Activated CD8-positive, alpha-beta T cell treated with anti-CD3 and anti-CD28 coated beads, Interleukin-2, amount 10 ng/mL, durations not matched to agents 7 days and 5 days (primary cell): ENCODE measurements around the gene SEC16B. TPM values are rescaled to one million over a fixed set of nuclear protein-coding genes. Genes with fewer than 3 reads are reported as not detected.

Experiments
- ATAC-seq: fragments of 150-1000 bp; cut with Tn5 transposase; one replicate; pipeline ENCODE4 v1.10.0; 2021; ENCODE audit warnings: moderate library complexity
- CTCF ChIA-PET: fragments of 350-600 bp; sonication (Branson Sonifier 250); formaldehyde crosslinking; loops from one replicate; lab custom pipeline; 2021; ENCODE audit warnings: antibody characterized with exemption; lab: Charles Lee
- POLR2A ChIA-PET: fragments of 350-600 bp; sonication (Branson Sonifier 250); formaldehyde crosslinking; loops from one replicate; lab custom pipeline; 2021; ENCODE audit warnings: antibody characterized with exemption; lab: Charles Lee
- DNase-seq: peaks from one replicate; pipeline ENCODE4 v3.0.0-alpha.2; 2020
- H3K27ac Mint-ChIP-seq: one replicate; pipeline ENCODE4 v1.8.0; 2021; ENCODE audit warnings: mild to moderate bottlenecking, mixed read lengths
- H3K27me3 Mint-ChIP-seq: one replicate; pipeline ENCODE4 v1.8.0; 2021; ENCODE audit warnings: low read depth, mixed read lengths
- H3K36me3 Mint-ChIP-seq: one replicate; pipeline ENCODE4 v1.8.0; 2021; ENCODE audit warnings: low read depth, mixed read lengths
- H3K4me1 Mint-ChIP-seq: one replicate; pipeline ENCODE4 v1.8.0; 2021; ENCODE audit warnings: low read depth, mixed read lengths
- H3K4me3 Mint-ChIP-seq: one replicate; pipeline ENCODE4 v1.8.0; 2021; ENCODE audit warnings: mild to moderate bottlenecking, mixed read lengths
- H3K9me3 Mint-ChIP-seq: one replicate; pipeline ENCODE4 v1.8.0; 2022; ENCODE audit warnings: mixed read lengths; ENCODE audit not compliant: insufficient read depth
- total RNA-seq, 2 experiments: library from RNA; stranded (reverse); gene quantifications; one replicate each; pipeline ENCODE4 v1.2.3, GENCODE V29; 2021

Gene SEC16B
- not detected for total RNA-seq

- H3K4me1 Mint-ChIP-seq = no peaks in the 10 kb centered on the region
- ChIA-PET POLR2A (no interaction called here), CTCF (no interaction called here)
- H3K4me3 Mint-ChIP-seq = no peak within 1 kb of the TSS
- H3K9me3 Mint-ChIP-seq = no peaks in the 10 kb centered on the region
- ATAC-seq = no peak
- H3K27me3 Mint-ChIP-seq = no peaks in the 10 kb centered on the region
- no peaks in the 10 kb centered on the region for H3K36me3 Mint-ChIP-seq
- H3K27ac Mint-ChIP-seq = no peak within 1 kb of the TSS
- no peak for DNase-seq
These were observed at the start of gene SEC16B for GRCh38 chr1:177969825-177970371. SEC16B (minus strand) TSS chr1:177970058; CDS start chr1:177967981, 2,077 bp downstream.

GRCh38 chr1:178019622-178020021 lies 49.8 kb upstream of the SEC16B start:
- Mint-ChIP-seq H3K36me3 (no peaks in the 10 kb centered on the region), H3K9me3 (peaks cover 3% of the 10 kb centered on the region), H3K27me3 (no peaks in the 10 kb centered on the region), H3K27ac (no peak overlapping the region), H3K4me1 (no peaks in the 10 kb centered on the region), H3K4me3 (no peak overlapping the region)
- ATAC-seq (no peak), DNase-seq (no peak)
- CTCF ChIA-PET = no interaction called here
- POLR2A ChIA-PET = no interaction called here

GRCh38 chr1:178019208-178019607 lies 49.4 kb upstream of the SEC16B start:
- Mint-ChIP-seq H3K27me3 (no peaks in the 10 kb centered on the region), H3K27ac (no peak overlapping the region), H3K4me3 (no peak overlapping the region), H3K36me3 (no peaks in the 10 kb centered on the region), H3K9me3 (peaks cover 3% of the 10 kb centered on the region), H3K4me1 (no peaks in the 10 kb centered on the region)
- DNase-seq (no peak), ATAC-seq (no peak)
- ChIA-PET CTCF (no interaction called here), POLR2A (no interaction called here)

GRCh38 chr1:178017517-178017916 lies 47.7 kb upstream of the SEC16B start:
- H3K27ac Mint-ChIP-seq = no peak overlapping the region
- ATAC-seq (no peak), DNase-seq (no peak)
- CTCF ChIA-PET = no interaction called here
- H3K36me3 Mint-ChIP-seq = no peaks in the 10 kb centered on the region
- no peaks in the 10 kb centered on the region for H3K4me1 Mint-ChIP-seq
- H3K9me3 Mint-ChIP-seq = peaks cover 3% of the 10 kb centered on the region
- H3K4me3 Mint-ChIP-seq = no peak overlapping the region
- POLR2A ChIA-PET = no interaction called here
- no peaks in the 10 kb centered on the region for H3K27me3 Mint-ChIP-seq

- no peaks in the 10 kb centered on the region for H3K9me3 Mint-ChIP-seq
- no peaks in the 10 kb centered on the region for H3K27me3 Mint-ChIP-seq
- H3K4me3 Mint-ChIP-seq = no peak overlapping the region
- POLR2A ChIA-PET = interaction anchor here (0.6 kb wide), 1 partner anchor 177 kb away, joined by 3 read pairs; no protein-coding TSS in a partner anchor
- H3K36me3 Mint-ChIP-seq = no peaks in the 10 kb centered on the region
- ATAC-seq (no peak), DNase-seq (no peak)
- no peak overlapping the region for H3K27ac Mint-ChIP-seq
- CTCF ChIA-PET = no interaction called here
- no peaks in the 10 kb centered on the region for H3K4me1 Mint-ChIP-seq
These were observed 42.1 kb upstream of the SEC16B start for GRCh38 chr1:178011864-178012503.

- Mint-ChIP-seq H3K4me1 (no peaks in the 10 kb centered on the region), H3K27me3 (no peaks in the 10 kb centered on the region), H3K27ac (no peak overlapping the region), H3K4me3 (no peak overlapping the region), H3K36me3 (no peaks in the 10 kb centered on the region), H3K9me3 (no peaks in the 10 kb centered on the region)
- ChIA-PET CTCF (no interaction called here), POLR2A (no interaction called here)
- ATAC-seq (no peak), DNase-seq (no peak)
These were observed 41.6 kb upstream of the SEC16B start for GRCh38 chr1:178011465-178011828.

GRCh38 chr1:178010674-178011464 lies 41.0 kb upstream of the SEC16B start:
- Mint-ChIP-seq H3K9me3 (no peaks in the 10 kb centered on the region), H3K27ac (no peak overlapping the region), H3K4me3 (no peak overlapping the region), H3K27me3 (no peaks in the 10 kb centered on the region), H3K4me1 (no peaks in the 10 kb centered on the region), H3K36me3 (no peaks in the 10 kb centered on the region)
- ATAC-seq = no peak
- POLR2A ChIA-PET = no interaction called here
- no peak for DNase-seq
- CTCF ChIA-PET = no interaction called here

- CTCF ChIA-PET = no interaction called here
- no peaks in the 10 kb centered on the region for H3K36me3 Mint-ChIP-seq
- H3K27me3 Mint-ChIP-seq = no peaks in the 10 kb centered on the region
- no peak overlapping the region for H3K27ac Mint-ChIP-seq
- ATAC-seq (no peak), DNase-seq (no peak)
- POLR2A ChIA-PET = no interaction called here
- H3K4me3 Mint-ChIP-seq = no peak overlapping the region
- no peaks in the 10 kb centered on the region for H3K4me1 Mint-ChIP-seq
- H3K9me3 Mint-ChIP-seq = no peaks in the 10 kb centered on the region
These were observed 36.2 kb upstream of the SEC16B start for GRCh38 chr1:178006043-178006442.

- DNase-seq (no peak), ATAC-seq (no peak)
- Mint-ChIP-seq H3K4me3 (no peak overlapping the region), H3K27ac (no peak overlapping the region), H3K9me3 (no peaks in the 10 kb centered on the region), H3K36me3 (no peaks in the 10 kb centered on the region), H3K4me1 (no peaks in the 10 kb centered on the region), H3K27me3 (no peaks in the 10 kb centered on the region)
- ChIA-PET CTCF (no interaction called here), POLR2A (no interaction called here)
These were observed 35.6 kb upstream of the SEC16B start for GRCh38 chr1:178005450-178005849.

- no peak for ATAC-seq
- H3K27me3 Mint-ChIP-seq = no peaks in the 10 kb centered on the region
- CTCF ChIA-PET = no interaction called here
- no peaks in the 10 kb centered on the region for H3K36me3 Mint-ChIP-seq
- no peaks in the 10 kb centered on the region for H3K9me3 Mint-ChIP-seq
- no peak for DNase-seq
- no peak overlapping the region for H3K4me3 Mint-ChIP-seq
- H3K4me1 Mint-ChIP-seq = no peaks in the 10 kb centered on the region
- no peak overlapping the region for H3K27ac Mint-ChIP-seq
- POLR2A ChIA-PET = no interaction called here
These were observed 35.1 kb upstream of the SEC16B start for GRCh38 chr1:178004926-178005391.

GRCh38 chr1:177998696-177999631 lies 29.1 kb upstream of the SEC16B start:
- H3K36me3 Mint-ChIP-seq = no peaks in the 10 kb centered on the region
- ATAC-seq (no peak), DNase-seq (no peak)
- H3K4me1 Mint-ChIP-seq = no peaks in the 10 kb centered on the region
- POLR2A ChIA-PET = no interaction called here
- no peak overlapping the region for H3K27ac Mint-ChIP-seq
- H3K9me3 Mint-ChIP-seq = no peaks in the 10 kb centered on the region
- CTCF ChIA-PET = no interaction called here
- no peak overlapping the region for H3K4me3 Mint-ChIP-seq
- H3K27me3 Mint-ChIP-seq = no peaks in the 10 kb centered on the region
